HG03469 (cell line): Measurements from ENCODE around the gene ATRN.

Source experiments
- ATAC-seq: cut with Tn5 transposase; IDR thresholded peaks from one replicate; pipeline ENCODE4 v1.9.1; 2021; ENCODE audit warnings: mild to moderate bottlenecking, moderate library complexity, moderate number of reproducible peaks; ENCODE audit not compliant: unreplicated experiment

The ATRN gene

DNA sequence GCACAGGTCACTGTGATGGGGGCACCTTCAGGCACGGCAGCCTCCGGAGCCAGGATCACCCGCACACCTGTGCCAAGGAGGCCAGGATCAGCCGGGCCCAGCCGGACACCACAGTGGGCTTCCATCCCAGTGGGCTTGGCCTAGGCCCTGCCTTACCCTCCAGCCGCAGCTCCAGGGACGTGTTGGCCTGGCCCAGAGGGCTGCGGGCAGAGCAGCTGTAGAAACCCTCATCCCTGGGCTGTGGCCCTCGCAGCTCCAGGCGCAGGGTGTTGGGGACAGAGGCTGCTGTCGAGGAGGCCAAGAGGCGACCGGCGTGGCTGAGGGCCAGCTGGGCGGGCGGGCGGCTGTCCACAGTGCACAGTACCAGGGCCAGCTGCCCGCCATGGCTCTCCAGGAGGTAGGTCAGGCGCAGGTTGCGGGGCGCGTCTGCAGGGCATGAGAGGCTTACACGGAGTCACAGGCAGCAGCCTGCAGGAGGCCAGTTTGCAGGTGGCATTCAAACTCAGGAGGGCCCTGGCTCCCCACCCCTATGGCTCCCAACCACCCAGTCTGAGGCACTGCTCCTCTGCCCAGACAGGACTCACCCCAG lies 222.0 kb downstream of the ATRN start:
- ATAC-seq = no peak

GRCh38 chr20:3693376-3693775 lies 222.6 kb downstream of the ATRN start:
- no peak for ATAC-seq

- ATAC-seq = no peak
These were observed 224.0 kb downstream of the ATRN start for GRCh38 chr20:3694864-3695263.

GRCh38 chr20:3696200-3696599 lies 225.4 kb downstream of the ATRN start:
- ATAC-seq = no peak

GRCh38 chr20:3696745-3697587 lies 226.1 kb downstream of the ATRN start:
- no peak for ATAC-seq

DNA sequence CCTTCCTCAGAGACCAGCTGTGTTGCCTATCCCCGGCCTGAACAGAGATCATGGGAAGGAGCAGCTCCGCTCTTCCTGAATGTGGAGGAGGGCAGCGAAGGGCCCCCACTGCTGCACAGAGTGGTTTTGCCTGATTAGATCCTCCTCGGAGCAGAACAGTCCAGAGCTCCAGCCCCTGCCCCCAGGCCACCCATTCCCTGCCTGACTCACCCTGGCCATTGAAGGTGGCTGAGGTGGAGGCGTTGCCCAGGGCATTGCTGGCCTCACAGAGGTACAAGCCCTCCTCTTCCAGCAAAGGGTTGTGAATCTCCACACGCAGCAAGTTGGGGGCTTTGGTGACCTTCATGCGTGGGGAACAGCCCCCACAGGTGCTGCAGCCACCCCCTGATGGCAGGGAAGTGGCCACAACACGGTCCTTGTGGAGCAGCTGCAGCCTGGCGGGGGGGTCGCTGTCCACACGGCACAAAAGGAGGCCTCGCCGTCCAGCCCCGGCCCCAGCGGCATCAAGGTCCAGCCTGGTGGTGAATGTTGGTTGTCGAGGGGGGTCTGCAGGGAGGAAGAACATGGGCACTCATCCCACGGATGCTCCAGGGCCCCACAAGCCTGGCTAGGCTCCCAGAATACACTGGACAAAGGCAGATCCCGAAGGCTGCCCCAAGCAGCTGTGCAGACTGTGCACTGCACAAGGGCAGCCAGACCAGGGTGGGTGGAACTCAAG lies 226.9 kb downstream of the ATRN start:
- ATAC-seq = no peak

- no peak for ATAC-seq
These were observed 227.8 kb downstream of the ATRN start for GRCh38 chr20:3698591-3699001.

DNA sequence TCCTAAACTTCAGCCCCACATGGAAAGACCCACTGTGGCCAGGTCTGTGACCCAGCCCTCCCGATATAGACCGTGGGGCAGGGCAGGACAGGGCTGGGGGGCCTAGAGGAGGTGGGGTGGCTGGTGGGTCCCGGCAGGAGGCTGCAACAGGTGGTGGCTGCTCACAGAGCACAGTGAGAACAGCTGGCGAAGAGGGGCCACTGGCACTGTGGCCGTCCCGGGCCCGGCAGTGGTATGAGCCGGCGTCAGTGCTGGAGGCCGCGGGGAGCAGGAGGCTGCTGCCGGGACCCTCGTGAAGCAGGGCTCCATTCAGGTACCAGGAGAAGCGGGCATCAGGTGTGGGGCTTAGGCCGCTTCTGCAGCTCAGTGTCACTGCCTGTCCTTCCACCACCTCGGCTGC lies 228.2 kb downstream of the ATRN start:
- ATAC-seq = no peak
